Heart left ventricle (tissue), 16 donors: ENCODE results near the gene MAGEC1. TPM values are rescaled to one million over a fixed set of nuclear protein-coding genes. Genes with fewer than 3 reads are reported as not detected.

Experiments
- ATAC-seq, 4 donors: fragments of 200-7000 bp; cut with Tn5 transposase; one replicate each; pipeline ENCODE4 v1.9.1; 2020 to 2022; ENCODE audit warnings: moderate library complexity in 4 of 4, mild to moderate bottlenecking in 3 of 4, moderate number of reproducible peaks in 1 of 4
- DNase-seq, 5 donors: peaks; one replicate each; pipeline ENCODE4 v3.0.0-alpha.2; 2020
- H3K27ac ChIP-seq, 12 donors: fragments of 200-600 bp; sonication (generic) in 4 of 12; one replicate each; pipeline versions ENCODE4 v1.5.0 to v1.8.0; 2016 to 2022; ENCODE audit warnings: mild to moderate bottlenecking in 2 of 12
- H3K27me3 ChIP-seq, 9 donors: fragments of 200-600 bp; sonication (generic) in 2 of 9; one replicate each; pipeline versions ENCODE4 v1.5.1 to v1.8.0; 2016 to 2022; ENCODE audit warnings: mild to moderate bottlenecking in 3 of 9
- H3K36me3 ChIP-seq, 9 donors: fragments of 200-600 bp; sonication (generic) in 2 of 9; one replicate each; pipeline versions ENCODE4 v1.5.0 to v1.8.0; 2018 to 2022; ENCODE audit warnings: mild to moderate bottlenecking in 2 of 9
- H3K4me1 ChIP-seq, 12 donors: fragments of 200-600 bp; sonication (generic) in 4 of 12; one replicate each; pipeline versions ENCODE4 v1.5.0 to v1.8.0; 2016 to 2022; ENCODE audit warnings: mild to moderate bottlenecking in 3 of 12
- H3K4me3 ChIP-seq, 12 donors: fragments of 200-600 bp; sonication (generic) in 4 of 12; one replicate each; pipeline versions ENCODE4 v1.5.0 to v1.8.0; 2017 to 2022; ENCODE audit warnings: mild to moderate bottlenecking in 9 of 12, moderate library complexity in 4 of 12
- H3K9me3 ChIP-seq, 12 donors: fragments of 200-600 bp; sonication (generic) in 4 of 12; one replicate each; pipeline versions ENCODE4 v1.5.0 to v1.8.0; 2016 to 2022; ENCODE audit warnings: mild to moderate bottlenecking in 1 of 12
- POLR2A ChIP-seq, 2 donors: fragments of 450-650 bp; IDR thresholded peaks; one replicate each; pipeline ENCODE4 v1.6.1; 2017; ENCODE audit warnings: antibody characterized with exemption in 2 of 2, mild to moderate bottlenecking in 2 of 2, moderate library complexity in 2 of 2
- WGBS, 4 donors: extraction: QIAGEN DNeasy Blood & Tissue Kit in 2 of 4; methylation state at CpG; one replicate each; pipeline versions ENCODE4 v1.1.5 to v1.1.7; 2013 to 2018; 5-methylcytosine and 5-hydroxymethylcytosine counted together
- intact Hi-C, 10 donors: fragments of 100-400 bp; cut with DNase I; formaldehyde crosslinking; loops; one replicate each; pipeline versions ENCODE4 v1.11.1 to v1.14.2; 2022
- polyA plus RNA-seq, 2 donors: library from polyadenylated mRNA; stranded (reverse); fragments of 200-250 nt; gene quantifications; one replicate each; pipeline ENCODE4 v1.2.3, GENCODE V29; 2013
- total RNA-seq, 9 donors: library from RNA; depleted of rRNA in 2 of 9; stranded (reverse); fragments of >200 nt in 2 of 9; fragmentation: NEBNext Ultra II Directional in 3 of 9; extraction: Animal tissue kit (Norgen Biotek cat#: 25700) in 3 of 9; gene quantifications; one replicate each; pipeline versions ENCODE4 v1.1.0 to v1.2.4, GENCODE V29; 2016 to 2023
- TF ChIP-seq, protein P1 (sequence below), 12 donors: fragments of 200-600 bp; sonication (generic) in 4 of 12; IDR thresholded peaks; one replicate each; pipeline versions ENCODE4 v1.5.0 to v1.8.0; 2018 to 2022; ENCODE audit warnings: antibody characterized with exemption in 12 of 12, mild to moderate bottlenecking in 5 of 12
- donor health status: ischemic (EF 13 %, LVEDD 7.1; RV severe dilation, severe dysfunction).
- donor health status: healthy with polysubstance abuse.
- donor health status: DM: no; HTN: yes; CAD: no.
- donor health status: DM: no; HTN: no; CAD: no.
- donor health status: ischemic (EF 25% LVEDD 6.9; RV normal size, moderate dysfunction).
- donor health status: ischemic (EF 25% LVEDD 5.7; RV mildly dilated, moderate dysfunction).
- donor health status: healthy.
- donor health status: DM: yes; HTN: yes; CAD: no.
- donor health status: ischemic (EF 35%, LVEDD 5.7; RV mildly dilated, moderate dysfunction).
- donor health status: nonischemic (EF 11% LVEDD 7.7; RV severe dilation, severe dysfunction).
- donor health status: DM: yes; HTN: yes; CAD: no.
- donor health status: PGD.
- donor health status: ischemic (EF 29% LVEDD 5.4; RV normal size, mild dysfunction).
- donor health status: nonischemic (EF 23%, LVEDD 6.1; RV moderate dilation, normal function).

The MAGEC1 gene
- total and polyA plus RNA-seq, 11 donors = not detected

GRCh38 chrX:141917801-141918200 is 14.1 kb downstream of the MAGEC1 start:
- Histone ChIP-seq H3K4me3 (no peak overlapping the region), H3K4me1 (no peaks in the 10 kb centered on the region), H3K9me3 (no peaks in the 10 kb centered on the region), H3K27me3 (no peaks in the 10 kb centered on the region), H3K36me3 (no peaks in the 10 kb centered on the region), H3K27ac (no peak overlapping the region)
- no peak for DNase-seq
- TF ChIP-seq, protein P1, sequence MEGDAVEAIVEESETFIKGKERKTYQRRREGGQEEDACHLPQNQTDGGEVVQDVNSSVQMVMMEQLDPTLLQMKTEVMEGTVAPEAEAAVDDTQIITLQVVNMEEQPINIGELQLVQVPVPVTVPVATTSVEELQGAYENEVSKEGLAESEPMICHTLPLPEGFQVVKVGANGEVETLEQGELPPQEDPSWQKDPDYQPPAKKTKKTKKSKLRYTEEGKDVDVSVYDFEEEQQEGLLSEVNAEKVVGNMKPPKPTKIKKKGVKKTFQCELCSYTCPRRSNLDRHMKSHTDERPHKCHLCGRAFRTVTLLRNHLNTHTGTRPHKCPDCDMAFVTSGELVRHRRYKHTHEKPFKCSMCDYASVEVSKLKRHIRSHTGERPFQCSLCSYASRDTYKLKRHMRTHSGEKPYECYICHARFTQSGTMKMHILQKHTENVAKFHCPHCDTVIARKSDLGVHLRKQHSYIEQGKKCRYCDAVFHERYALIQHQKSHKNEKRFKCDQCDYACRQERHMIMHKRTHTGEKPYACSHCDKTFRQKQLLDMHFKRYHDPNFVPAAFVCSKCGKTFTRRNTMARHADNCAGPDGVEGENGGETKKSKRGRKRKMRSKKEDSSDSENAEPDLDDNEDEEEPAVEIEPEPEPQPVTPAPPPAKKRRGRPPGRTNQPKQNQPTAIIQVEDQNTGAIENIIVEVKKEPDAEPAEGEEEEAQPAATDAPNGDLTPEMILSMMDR (IDR thresholded peaks at IDR 0.05) = no peak
- TF ChIP-seq POLR2A (IDR thresholded peaks at IDR 0.05) = no peak
- WGBS, 4 donors = 38 to 63% (median 49%) methylated on average over 3 of the region's 3 CpGs
- no peak for ATAC-seq
- intact Hi-C loops = no loop called here

DNA sequence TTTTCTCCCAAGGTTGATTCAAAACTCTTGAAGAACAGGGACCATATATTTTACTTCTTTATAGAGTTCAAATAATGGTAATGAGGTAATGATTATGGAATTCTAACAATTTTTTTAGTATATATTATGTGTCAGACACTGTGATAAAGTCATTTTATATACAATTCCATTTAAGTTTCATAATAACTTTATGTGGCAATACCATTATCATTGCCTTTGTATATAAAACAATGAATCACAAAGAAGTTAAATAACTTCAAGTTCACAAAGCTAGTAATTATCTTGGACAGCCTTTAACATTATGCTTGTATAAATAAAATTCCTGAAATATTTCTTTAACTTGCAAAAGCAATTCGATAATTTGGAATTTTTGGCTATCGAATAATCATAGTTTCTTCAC is 20.6 kb downstream of the MAGEC1 start:
- no peaks in the 10 kb centered on the region for H3K36me3 ChIP-seq
- no peak overlapping the region for H3K27ac ChIP-seq
- no peaks in the 10 kb centered on the region for H3K27me3 ChIP-seq
- DNase-seq (no peak), ATAC-seq (no peak)
- no peak overlapping the region for H3K4me3 ChIP-seq
- H3K9me3 ChIP-seq = no peaks in the 10 kb centered on the region
- TF ChIP-seq, protein P1 (IDR thresholded peaks at IDR 0.05) = no peak
- 76 to 84% (median 80%) methylated on average over 2 of the region's 2 CpGs for WGBS, 4 donors
- intact Hi-C loops = no loop called here
- no peaks in the 10 kb centered on the region for H3K4me1 ChIP-seq

- 46 to 58% (median 53%) methylated on average over 3 of the region's 3 CpGs for WGBS, 4 donors
- DNase-seq = no peak
Measured at GRCh38 chrX:141928432-141928831, 24.7 kb downstream of the MAGEC1 start.

DNA sequence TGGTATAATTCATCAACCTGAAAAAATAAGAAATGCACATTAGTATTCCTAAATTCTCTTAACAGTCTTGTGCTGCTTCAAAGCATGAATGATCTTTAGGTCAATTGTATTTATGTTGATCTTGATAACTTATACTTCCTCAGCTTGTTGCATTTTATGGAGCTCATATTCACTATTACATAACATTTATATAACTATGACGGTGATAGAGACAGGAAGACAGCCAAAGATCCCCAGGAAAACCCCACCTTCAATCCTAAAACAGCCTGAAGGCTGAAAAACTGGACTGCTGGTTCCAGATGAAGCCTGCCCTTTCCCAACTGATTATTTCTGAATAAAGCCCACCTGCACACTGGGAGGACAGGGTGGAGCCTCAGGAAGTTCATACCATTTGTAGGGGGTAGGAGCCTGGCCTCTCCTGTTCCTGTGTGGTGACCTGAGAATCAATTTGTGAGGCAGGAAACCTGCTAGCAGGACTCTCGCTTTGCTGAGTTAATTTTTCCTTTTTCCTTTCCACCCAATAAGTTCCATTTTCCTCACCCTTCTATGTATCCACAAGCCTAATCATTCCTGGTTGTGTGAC is 30.5 kb downstream of the MAGEC1 start:
- DNase-seq = no peak
- intact Hi-C loops = no loop called here
- H3K4me3 ChIP-seq = no peak overlapping the region
- WGBS, 4 donors = 42 to 62% (median 56%) methylated on average over 2 of the region's 2 CpGs
- no peaks in the 10 kb centered on the region for H3K36me3 ChIP-seq
- TF ChIP-seq, protein P1 (IDR thresholded peaks at IDR 0.05) = no peak
- TF ChIP-seq POLR2A (IDR thresholded peaks at IDR 0.05) = no peak
- H3K27ac ChIP-seq = no peak overlapping the region
- H3K9me3 ChIP-seq = peaks cover 0 to 5% (median 0%) of the 10 kb centered on the region in 12 donors
- H3K4me1 ChIP-seq = no peaks in the 10 kb centered on the region
- ATAC-seq = no peak
- peaks cover 0 to 5% (median 0%) of the 10 kb centered on the region in 9 donors for H3K27me3 ChIP-seq

More at GRCh38 chrX:141928432-141928831, 24.7 kb downstream of the MAGEC1 start:
- no peak for ATAC-seq
- H3K27ac ChIP-seq = no peak overlapping the region
- H3K9me3 ChIP-seq = no peaks in the 10 kb centered on the region
- no peaks in the 10 kb centered on the region for H3K4me1 ChIP-seq
- intact Hi-C loops = no loop called here
- no peaks in the 10 kb centered on the region for H3K36me3 ChIP-seq
- H3K4me3 ChIP-seq = no peak overlapping the region
- TF ChIP-seq POLR2A (IDR thresholded peaks at IDR 0.05) = no peak
- TF ChIP-seq, protein P1 (IDR thresholded peaks at IDR 0.05) = no peak
- H3K27me3 ChIP-seq = peaks cover 0 to 5% (median 0%) of the 10 kb centered on the region in 9 donors
